GM19035 (cell line): ENCODE data around the gene SLC44A3.
"Not testable (repeated sequence)": the region's sequence is repeated elsewhere in the genome, so short reads cannot be mapped to it uniquely, and the experiment has no call there.

Experiments used
- ATAC-seq: cut with Tn5 transposase; IDR thresholded peaks from one replicate; pipeline ENCODE4 v1.9.1; 2021; ENCODE audit not compliant: unreplicated experiment

The SLC44A3 gene

GRCh38 chr1:94832931-94833585 is 12.9 kb downstream of the SLC44A3 start:
- ATAC-seq: no peak

GRCh38 chr1:94836891-94837290 is 16.7 kb downstream of the SLC44A3 start:
- no peak for ATAC-seq

- not testable (repeated sequence) for ATAC-seq
Measured at GRCh38 chr1:94840381-94840780, 20.2 kb downstream of the SLC44A3 start.

- ATAC-seq: no peak
Measured at GRCh38 chr1:94840808-94841207, 20.7 kb downstream of the SLC44A3 start.

- ATAC-seq: no peak
Measured at GRCh38 chr1:94843430-94843829, 23.3 kb downstream of the SLC44A3 start.

- no peak for ATAC-seq
Measured at GRCh38 chr1:94843846-94844245, 23.7 kb downstream of the SLC44A3 start.

- no peak for ATAC-seq
Measured at GRCh38 chr1:94846308-94846707, 26.2 kb downstream of the SLC44A3 start.

GRCh38 chr1:94851571-94851970 is 31.4 kb downstream of the SLC44A3 start:
- no peak for ATAC-seq

GRCh38 chr1:94852788-94853187 is 32.6 kb downstream of the SLC44A3 start:
- ATAC-seq: no peak

- ATAC-seq: peak; percentile 100
Measured at GRCh38 chr1:94854458-94855306, 34.5 kb downstream of the SLC44A3 start.

GRCh38 chr1:94855307-94855700 is 35.1 kb downstream of the SLC44A3 start:
- ATAC-seq: no peak

- ATAC-seq: no peak
Measured at GRCh38 chr1:94856004-94856403, 35.8 kb downstream of the SLC44A3 start.

GRCh38 chr1:94856868-94857267 is 36.7 kb downstream of the SLC44A3 start:
- ATAC-seq: no peak

GRCh38 chr1:94858276-94858675 is 38.1 kb downstream of the SLC44A3 start:
- ATAC-seq: no peak

GRCh38 chr1:94859174-94859573 is 39.0 kb downstream of the SLC44A3 start:
- ATAC-seq: no peak

- ATAC-seq: no peak
Measured at GRCh38 chr1:94862718-94863117, 42.6 kb downstream of the SLC44A3 start.

- ATAC-seq: no peak
Measured at GRCh38 chr1:94863297-94863911, 43.2 kb downstream of the SLC44A3 start.

- ATAC-seq: no peak
Measured at GRCh38 chr1:94863919-94864318, 43.8 kb downstream of the SLC44A3 start.

- no peak for ATAC-seq
Measured at GRCh38 chr1:94864821-94865220, 44.7 kb downstream of the SLC44A3 start.

- ATAC-seq: no peak
Measured at GRCh38 chr1:94865360-94865759, 45.2 kb downstream of the SLC44A3 start.

GRCh38 chr1:94866164-94866807 is 46.1 kb downstream of the SLC44A3 start:
- no peak for ATAC-seq
